Amniotic stem cell (primary cell): ENCODE measurements around the gene BRIP1.
A peak's percentile ranks its signal among the peaks of the same experiment; 100 is the strongest.
"Not testable (repeated sequence)": the region's sequence is repeated elsewhere in the genome, so short reads cannot be mapped to it uniquely, and the experiment has no call there.

Source experiments
- DNase-seq: peaks from one replicate; lab custom pipeline; 2025; lab: John Stamatoyannopoulos, UW

BRIP1 gene

GRCh38 chr17:61827649-61828395 is 35.5 kb downstream of the BRIP1 start:
- no peak for DNase-seq

- DNase-seq: not testable (repeated sequence)
Observed at GRCh38 chr17:61826866-61827265, 36.5 kb downstream of the BRIP1 start.

GRCh38 chr17:61826198-61826597 is 37.1 kb downstream of the BRIP1 start:
- not testable (repeated sequence) for DNase-seq

GRCh38 chr17:61825448-61826137 is 37.7 kb downstream of the BRIP1 start:
- no peak for DNase-seq

- no peak for DNase-seq
Observed at GRCh38 chr17:61822326-61823285, 40.7 kb downstream of the BRIP1 start.

- DNase-seq: no peak
Observed at GRCh38 chr17:61821655-61822054, 41.7 kb downstream of the BRIP1 start.

GRCh38 chr17:61819265-61819664 is 44.1 kb downstream of the BRIP1 start:
- not testable (repeated sequence) for DNase-seq

GRCh38 chr17:61818225-61818624 is 45.1 kb downstream of the BRIP1 start:
- DNase-seq: no peak

- no peak for DNase-seq
Observed at GRCh38 chr17:61817452-61817851, 45.9 kb downstream of the BRIP1 start.

GRCh38 chr17:61816538-61816937 is 46.8 kb downstream of the BRIP1 start:
- DNase-seq: no peak

- no peak for DNase-seq
Observed at GRCh38 chr17:61815863-61816503, 47.3 kb downstream of the BRIP1 start.

- DNase-seq: no peak
Observed at GRCh38 chr17:61814485-61814884, 48.8 kb downstream of the BRIP1 start.

- no peak for DNase-seq
Observed at GRCh38 chr17:61813211-61813610, 50.1 kb downstream of the BRIP1 start.

GRCh38 chr17:61812747-61813146 is 50.6 kb downstream of the BRIP1 start:
- DNase-seq: no peak

- DNase-seq: no peak
Observed at GRCh38 chr17:61809816-61810392, 53.4 kb downstream of the BRIP1 start.

- DNase-seq: no peak
Observed at GRCh38 chr17:61808442-61808841, 54.9 kb downstream of the BRIP1 start.

GRCh38 chr17:61806936-61807335 is 56.4 kb downstream of the BRIP1 start:
- DNase-seq: no peak

- DNase-seq: no peak
Observed at GRCh38 chr17:61806081-61806828, 57.1 kb downstream of the BRIP1 start.

- DNase-seq: peak; percentile 48
Observed at GRCh38 chr17:61805399-61805798, 57.9 kb downstream of the BRIP1 start.

GRCh38 chr17:61803796-61804195 is 59.5 kb downstream of the BRIP1 start:
- DNase-seq: no peak

GRCh38 chr17:61803216-61803615 is 60.1 kb downstream of the BRIP1 start:
- DNase-seq: no peak
